MCF 10A (cell line): Measurements from ENCODE around the gene FMNL2. TPM values are rescaled to one million over a fixed set of nuclear protein-coding genes. Genes with fewer than 3 reads are reported as not detected.

ENCODE experiments used
- BruUV-seq: library from RNA; stranded (reverse); fragments of 400-500 nt; replicated peaks from 2 replicates; lab custom pipeline; 2021; lab: Mats Ljungman, UMichigan
- CTCF ChIA-PET: fragments of 300-600 bp; sonication (Branson Sonifier 250); formaldehyde crosslinking; extraction: SDS; loops from one replicate; lab custom pipeline; 2021; ENCODE audit warnings: antibody characterized with exemption, inconsistent platforms; lab: Yijun Ruan, JAX
- POLR2A ChIA-PET: fragments of 300-600, 350-650 bp; sonication (Branson Sonifier 250); formaldehyde crosslinking; extraction: SDS; loops from one replicate; lab custom pipeline; 2020; ENCODE audit warnings: antibody characterized with exemption, inconsistent platforms; lab: Yijun Ruan, JAX
- DNase-seq: peaks from one replicate; pipeline ENCODE4 v3.0.0-alpha.2; 2018; ENCODE audit not compliant: unreplicated experiment
- H3K27ac Mint-ChIP-seq: one replicate; pipeline ENCODE4 v1.8.0; 2022; ENCODE audit warnings: mild to moderate bottlenecking, low read depth, mixed read lengths; ENCODE audit not compliant: unreplicated experiment
- H3K27me3 Mint-ChIP-seq: one replicate; pipeline ENCODE4 v1.8.0; 2022; ENCODE audit warnings: mixed read lengths; ENCODE audit not compliant: insufficient read depth, unreplicated experiment
- H3K36me3 Mint-ChIP-seq: one replicate; pipeline ENCODE4 v1.8.0; 2022; ENCODE audit warnings: mild to moderate bottlenecking, moderate library complexity, mixed read lengths; ENCODE audit not compliant: insufficient read depth, unreplicated experiment
- H3K4me1 Mint-ChIP-seq: one replicate; pipeline ENCODE4 v1.8.0; 2022; ENCODE audit warnings: mixed read lengths; ENCODE audit not compliant: insufficient read depth, unreplicated experiment
- H3K4me3 Mint-ChIP-seq: one replicate; pipeline ENCODE4 v1.8.0; 2022; ENCODE audit warnings: mild to moderate bottlenecking, moderate library complexity, mixed read lengths; ENCODE audit not compliant: unreplicated experiment
- H3K9me3 Mint-ChIP-seq: one replicate; pipeline ENCODE4 v1.8.0; 2022; ENCODE audit warnings: mixed read lengths; ENCODE audit not compliant: unreplicated experiment
- intact Hi-C: fragments of 100-400 bp; cut with micrococcal nuclease; formaldehyde crosslinking; loops from 2 replicates; pipeline ENCODE4 v1.14.1; 2022
- total RNA-seq: library from RNA; stranded (reverse); gene quantifications from 2 replicates; pipeline ENCODE4 v1.2.3, GENCODE V29; 2022
- TF ChIP-seq, protein P1 (sequence below): fragments of 200-600 bp; IDR thresholded peaks from one replicate; pipeline ENCODE4 v1.8.0; 2022; ENCODE audit warnings: antibody characterized with exemption, mild to moderate bottlenecking; ENCODE audit not compliant: unreplicated experiment

Gene FMNL2
- total RNA-seq, 1 experiment from 2014 or later = 76.5 TPM

GRCh38 chr2:152481881-152482583, 147.1 kb downstream of the FMNL2 start:
- no peaks in the 10 kb centered on the region for H3K36me3 Mint-ChIP-seq
- DNase-seq = no peak
- no peaks in the 10 kb centered on the region for H3K9me3 Mint-ChIP-seq
- H3K4me1 Mint-ChIP-seq = peaks cover 11% of the 10 kb centered on the region
- no TSS peak for BruUV-seq
- TF ChIP-seq, protein P1, sequence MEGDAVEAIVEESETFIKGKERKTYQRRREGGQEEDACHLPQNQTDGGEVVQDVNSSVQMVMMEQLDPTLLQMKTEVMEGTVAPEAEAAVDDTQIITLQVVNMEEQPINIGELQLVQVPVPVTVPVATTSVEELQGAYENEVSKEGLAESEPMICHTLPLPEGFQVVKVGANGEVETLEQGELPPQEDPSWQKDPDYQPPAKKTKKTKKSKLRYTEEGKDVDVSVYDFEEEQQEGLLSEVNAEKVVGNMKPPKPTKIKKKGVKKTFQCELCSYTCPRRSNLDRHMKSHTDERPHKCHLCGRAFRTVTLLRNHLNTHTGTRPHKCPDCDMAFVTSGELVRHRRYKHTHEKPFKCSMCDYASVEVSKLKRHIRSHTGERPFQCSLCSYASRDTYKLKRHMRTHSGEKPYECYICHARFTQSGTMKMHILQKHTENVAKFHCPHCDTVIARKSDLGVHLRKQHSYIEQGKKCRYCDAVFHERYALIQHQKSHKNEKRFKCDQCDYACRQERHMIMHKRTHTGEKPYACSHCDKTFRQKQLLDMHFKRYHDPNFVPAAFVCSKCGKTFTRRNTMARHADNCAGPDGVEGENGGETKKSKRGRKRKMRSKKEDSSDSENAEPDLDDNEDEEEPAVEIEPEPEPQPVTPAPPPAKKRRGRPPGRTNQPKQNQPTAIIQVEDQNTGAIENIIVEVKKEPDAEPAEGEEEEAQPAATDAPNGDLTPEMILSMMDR = no peak
- no peaks in the 10 kb centered on the region for H3K27me3 Mint-ChIP-seq
- intact Hi-C loops = no loop called here
- POLR2A ChIA-PET = interaction anchor here (0.6 to 1.2 kb wide), 3 partner anchors 10 to 252 kb away, joined by 3 to 5 read pairs (median 3); no protein-coding TSS in a partner anchor
- no peak overlapping the region for H3K4me3 Mint-ChIP-seq
- no peak overlapping the region for H3K27ac Mint-ChIP-seq
- CTCF ChIA-PET = interaction anchor here (0.7 kb wide), 3 partner anchors 10 to 153 kb away, joined by 3 read pairs; no protein-coding TSS in a partner anchor

DNA sequence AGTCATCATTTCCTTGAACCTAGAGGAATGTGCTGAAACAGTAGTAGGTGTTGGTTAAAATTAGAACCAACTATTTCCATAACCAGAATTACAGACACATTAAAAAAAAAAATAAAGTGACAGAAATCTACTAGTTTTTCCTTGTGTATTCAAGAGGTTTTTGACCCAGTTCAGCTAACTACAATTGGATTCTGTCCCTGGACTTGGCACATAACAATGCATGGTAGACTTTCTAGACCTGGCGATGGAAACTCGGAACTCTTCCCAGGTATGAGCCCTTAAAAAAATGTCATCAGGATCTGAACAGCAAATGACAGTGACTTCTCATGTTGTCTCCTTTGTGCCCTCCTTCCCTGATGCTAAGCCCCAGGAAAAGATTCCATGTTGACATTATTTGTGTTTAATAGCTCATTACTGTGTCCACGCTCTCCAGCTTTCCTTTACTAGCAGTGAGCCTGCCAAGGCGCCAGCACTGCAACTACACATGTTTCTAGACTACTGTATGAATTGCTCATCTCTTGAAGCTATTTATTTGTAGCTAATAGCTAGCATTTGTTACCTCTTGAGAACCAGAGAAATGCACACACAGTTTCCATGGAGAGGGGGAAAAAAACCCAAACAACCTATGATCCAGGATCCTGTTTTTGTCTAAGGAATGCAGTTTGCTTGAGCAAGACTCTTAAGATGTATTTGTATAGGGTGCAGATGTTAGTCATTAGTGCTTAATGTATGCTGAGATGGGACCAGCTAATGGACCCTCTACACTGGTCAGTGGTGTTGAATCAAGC, 148.5 kb downstream of the FMNL2 start:
- Mint-ChIP-seq H3K4me3 (no peak overlapping the region), H3K36me3 (no peaks in the 10 kb centered on the region), H3K4me1 (peaks cover 6% of the 10 kb centered on the region), H3K27ac (no peak overlapping the region), H3K27me3 (no peaks in the 10 kb centered on the region), H3K9me3 (no peaks in the 10 kb centered on the region)
- ChIA-PET CTCF (interaction anchor here (0.7 to 2.2 kb wide), 4 partner anchors 17 to 447 kb away, joined by 3 to 10 read pairs (median 4); no protein-coding TSS in a partner anchor), POLR2A (interaction anchor here (0.6 to 1.0 kb wide), 2 partner anchors 15 to 31 kb away, joined by 3 read pairs; no protein-coding TSS in a partner anchor)
- no TSS peak for BruUV-seq
- no peak for DNase-seq
- intact Hi-C loops = no loop called here
- TF ChIP-seq, protein P1 = no peak

DNA sequence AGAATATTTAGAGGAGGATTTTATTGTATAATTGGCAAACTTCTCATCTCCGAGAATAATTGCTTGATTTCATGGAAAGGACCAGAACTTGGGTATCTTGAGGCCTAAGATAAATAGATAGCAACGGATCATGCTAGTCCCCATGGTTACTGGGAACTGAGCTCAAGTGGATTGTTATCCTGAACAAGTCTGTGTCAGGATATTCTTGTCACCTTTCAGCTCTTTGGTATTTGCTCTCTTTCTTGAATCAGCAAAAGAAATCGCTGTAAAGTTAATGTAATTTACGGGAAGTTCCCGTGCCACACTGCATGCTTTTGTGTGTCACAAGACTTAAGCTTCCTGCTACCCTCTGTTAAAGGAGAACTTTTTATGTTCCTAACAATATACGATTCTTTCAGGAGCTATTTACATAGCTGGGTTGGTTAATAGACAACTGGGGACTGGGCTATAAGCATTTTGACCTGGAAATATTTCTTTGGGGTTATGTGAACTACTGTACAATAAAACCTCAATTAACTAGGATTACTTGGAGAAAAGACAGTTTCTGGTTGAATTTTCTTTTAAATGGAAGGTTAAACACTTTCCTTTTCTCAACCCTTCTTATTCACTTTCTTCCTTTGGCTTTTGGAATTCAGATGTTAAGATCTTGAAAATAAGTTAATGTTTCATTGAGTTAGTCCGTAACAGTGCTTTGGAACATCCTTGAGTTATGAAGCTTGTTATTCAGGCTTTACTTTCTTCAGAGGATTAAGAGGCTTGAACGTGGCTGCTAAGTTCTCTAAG, 151.2 kb downstream of the FMNL2 start:
- H3K4me1 Mint-ChIP-seq = peaks cover 6% of the 10 kb centered on the region
- H3K27me3 Mint-ChIP-seq = no peaks in the 10 kb centered on the region
- TF ChIP-seq, protein P1 = no peak
- H3K36me3 Mint-ChIP-seq = peaks cover 5% of the 10 kb centered on the region
- no peaks in the 10 kb centered on the region for H3K9me3 Mint-ChIP-seq
- POLR2A ChIA-PET = interaction anchor here (0.6 to 2.1 kb wide), 5 partner anchors 11 to 230 kb away, joined by 3 to 7 read pairs (median 4); no protein-coding TSS in a partner anchor
- H3K27ac Mint-ChIP-seq = no peak overlapping the region
- no peak for DNase-seq
- CTCF ChIA-PET = interaction anchor here (0.6 to 2.2 kb wide), 3 partner anchors 12 to 149 kb away, joined by 3 to 10 read pairs (median 4); no protein-coding TSS in a partner anchor
- BruUV-seq = no TSS peak
- intact Hi-C loops = no loop called here
- no peak overlapping the region for H3K4me3 Mint-ChIP-seq
